ENCODE data around the gene FAAP24.

GRCh38 chr19:32930567-32930966 is 41.5 kb upstream of the FAAP24 start:
- TF ChIP-seq POLR2AphosphoS5 (IDR thresholded peaks at IDR 0.05; ENCODE audit: low read depth, low read length) = no peak
- TF ChIP-seq BCL11A (IDR thresholded peaks at IDR 0.05; ENCODE audit: low read depth in 2 of 2, low read length in 2 of 2) = no peak
- TF ChIP-seq JUN (IDR thresholded peaks at IDR 0.05; ENCODE audit: low read depth, low read length) = no peak
